NCI-H446 treated with DMSO at 0.1 percent for 48 hours (cell line): ENCODE data around the gene ZNF662.

Source experiments
- DNase-seq: peaks from one replicate; lab custom pipeline; 2025; lab: John Stamatoyannopoulos, UW

The ZNF662 gene

DNA sequence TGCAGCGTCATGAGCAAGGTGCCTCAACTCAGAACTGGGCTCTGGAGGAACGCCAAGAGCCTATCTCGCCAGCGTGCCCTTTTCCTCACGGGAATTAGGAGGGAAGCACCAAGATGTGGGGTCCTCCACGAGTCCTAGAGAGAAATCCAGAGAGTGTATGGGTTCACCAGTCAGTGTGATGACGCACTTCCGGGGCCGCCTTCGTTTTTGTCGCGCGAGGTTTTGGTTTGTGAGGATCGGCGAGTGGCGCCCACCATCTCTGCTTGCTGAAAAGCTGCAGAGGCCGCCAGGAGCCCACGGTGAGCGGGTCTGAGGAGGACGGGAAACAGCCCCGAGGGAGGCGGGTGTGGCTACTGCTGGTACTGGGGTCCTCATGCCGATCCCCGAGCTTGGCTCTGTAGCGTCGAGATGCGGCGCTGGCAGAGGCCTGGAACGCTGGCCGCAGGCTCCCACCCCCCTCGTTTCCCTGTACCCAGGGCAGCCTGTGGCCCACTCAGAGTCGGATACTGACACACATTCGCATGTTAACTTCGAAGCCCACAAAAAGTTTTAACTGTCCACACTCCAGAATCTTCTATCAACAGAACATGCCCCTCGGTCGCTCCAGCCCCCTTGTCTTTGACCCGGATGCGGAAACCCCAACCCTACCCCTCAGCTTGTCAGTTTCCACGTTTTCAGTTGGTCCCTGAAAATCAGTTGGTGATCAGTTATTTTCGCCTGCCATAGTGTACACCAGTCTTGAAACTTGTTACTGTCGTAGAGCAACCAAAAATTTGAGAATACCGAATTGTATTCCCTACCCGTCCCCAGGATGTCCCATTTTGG lies 30.4 kb downstream of the ZNF662 start:
- DNase-seq: no peak

DNA sequence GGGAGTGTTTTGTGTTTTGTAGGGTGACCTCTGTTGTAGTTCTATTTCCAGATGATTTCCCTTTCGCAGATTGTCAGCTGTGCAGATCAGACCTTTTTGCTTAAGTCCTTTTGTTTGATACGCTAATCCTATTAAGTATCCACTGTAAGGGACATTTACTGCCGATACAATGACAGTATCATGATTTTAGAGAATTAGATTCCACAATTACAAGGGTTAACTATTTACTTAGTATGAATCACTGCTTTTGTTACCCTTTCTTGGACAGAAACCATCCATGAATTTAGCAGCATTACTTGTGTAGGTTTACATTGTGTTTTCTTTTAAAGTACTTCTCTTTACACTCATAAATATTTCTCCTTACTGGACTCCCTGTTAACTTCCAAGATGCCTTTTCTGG lies 31.4 kb downstream of the ZNF662 start:
- no peak for DNase-seq

DNA sequence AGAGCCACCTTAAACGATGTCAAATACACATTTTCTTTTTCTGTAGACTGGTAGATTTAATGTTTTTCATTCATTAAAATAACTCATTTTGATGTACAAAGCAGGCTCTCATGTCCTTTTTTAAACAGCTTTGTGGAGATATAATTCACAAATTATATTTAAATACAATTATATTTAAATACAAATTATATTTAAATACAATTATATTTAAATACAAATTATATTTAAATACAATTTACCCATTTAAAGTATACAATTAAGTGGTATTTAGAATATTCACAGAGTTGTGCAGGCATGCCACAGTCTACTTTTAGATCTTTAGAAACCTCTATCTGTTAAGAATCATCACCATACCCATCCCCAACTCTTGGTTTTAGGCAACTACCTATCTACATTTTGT lies 36.8 kb downstream of the ZNF662 start:
- no peak for DNase-seq

DNA sequence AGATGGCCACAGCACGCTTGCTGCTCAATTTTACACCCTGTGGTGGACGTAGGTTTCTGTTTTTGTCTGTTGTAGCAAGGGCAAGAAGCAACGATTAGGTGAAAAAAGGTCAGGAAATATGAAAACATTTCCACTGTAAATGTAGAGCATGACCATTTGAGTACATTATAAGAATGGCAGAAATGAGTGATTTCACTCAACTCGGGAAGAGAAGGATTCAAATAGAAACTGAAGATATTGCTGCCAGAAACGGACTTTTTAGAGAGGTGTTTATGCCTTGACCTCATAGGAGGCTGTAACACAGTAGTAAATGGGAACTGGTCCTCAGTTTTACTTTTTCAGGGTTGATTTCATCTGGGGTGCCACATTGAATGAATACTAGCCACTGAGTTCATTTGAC lies 40.1 kb downstream of the ZNF662 start:
- no peak for DNase-seq

DNA sequence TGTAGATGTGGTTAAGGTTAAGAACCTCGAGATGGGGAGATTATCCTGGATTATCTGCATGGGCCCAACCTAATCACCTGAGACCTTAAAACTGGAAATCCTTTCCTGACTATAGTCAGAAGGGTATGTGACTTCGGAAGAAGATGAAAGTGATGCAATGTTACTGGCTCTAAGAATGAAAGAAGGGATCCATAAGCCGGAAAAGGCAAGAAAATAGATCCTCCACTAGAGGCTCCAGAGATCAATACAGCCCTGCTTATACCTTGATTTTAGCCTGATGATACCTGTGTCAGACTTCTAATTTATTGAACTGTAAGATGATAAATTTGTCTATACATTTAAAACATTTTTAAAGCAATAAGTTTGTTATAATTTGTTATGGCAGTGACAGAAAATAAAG lies 51.6 kb downstream of the ZNF662 start:
- DNase-seq: no peak

DNA sequence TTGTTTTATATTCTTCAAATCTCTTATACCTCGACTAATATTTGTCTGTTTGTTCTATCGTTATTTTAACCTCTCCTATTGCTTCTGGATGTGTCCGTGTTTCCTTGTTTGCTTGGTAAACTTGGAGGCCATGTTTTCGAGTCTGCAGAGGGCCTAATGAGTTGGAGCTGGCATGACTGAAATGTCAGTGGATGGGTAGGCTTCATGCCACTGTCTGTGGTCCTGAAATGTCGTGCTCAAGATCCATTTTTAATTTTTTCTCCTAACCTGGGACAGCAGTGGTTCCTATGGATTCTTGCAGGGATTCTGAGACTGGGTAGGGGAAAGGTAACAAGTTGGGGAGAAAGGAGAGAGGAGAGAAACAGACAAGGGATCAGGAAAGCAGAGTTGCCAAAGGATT lies 54.3 kb downstream of the ZNF662 start:
- no peak for DNase-seq

DNA sequence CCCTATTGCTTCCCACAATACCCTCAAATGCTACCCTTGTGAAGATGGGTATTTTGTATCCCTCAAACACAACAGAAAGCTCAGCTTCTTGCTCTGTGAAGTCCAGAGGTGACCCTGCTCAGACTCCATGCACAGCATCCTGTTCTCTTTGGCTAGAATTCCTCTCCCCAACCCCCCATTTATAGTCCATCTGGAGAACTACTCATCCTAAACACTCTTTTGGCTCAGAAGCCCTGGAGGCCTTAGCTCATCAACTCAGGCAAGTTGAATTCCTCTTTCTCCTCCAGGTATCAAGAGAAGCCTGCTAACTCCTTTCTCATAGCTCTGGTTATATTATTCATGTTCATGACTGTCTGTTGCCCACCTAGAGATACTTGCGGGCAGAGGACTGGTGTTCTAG lies 54.8 kb downstream of the ZNF662 start:
- DNase-seq: no peak

DNA sequence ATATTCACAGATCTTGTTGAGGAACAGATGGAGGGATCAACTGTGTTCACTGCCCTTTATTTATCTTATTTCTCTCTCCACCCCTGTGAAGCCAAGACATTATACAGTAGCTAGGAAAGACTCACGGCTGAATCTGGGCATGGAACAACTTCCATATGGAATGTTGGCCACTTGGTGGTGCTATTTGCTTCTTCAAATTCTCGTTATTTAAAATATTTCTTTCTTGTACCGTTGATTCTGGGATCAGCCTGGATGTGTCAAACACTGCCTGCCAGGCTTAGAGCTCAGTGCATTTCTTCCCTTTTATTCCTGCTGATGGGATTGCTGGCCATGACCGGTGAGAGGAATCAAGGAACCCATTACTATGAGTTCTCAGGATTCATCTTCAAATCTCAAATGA lies 55.7 kb downstream of the ZNF662 start:
- peak; percentile 34 for DNase-seq

DNA sequence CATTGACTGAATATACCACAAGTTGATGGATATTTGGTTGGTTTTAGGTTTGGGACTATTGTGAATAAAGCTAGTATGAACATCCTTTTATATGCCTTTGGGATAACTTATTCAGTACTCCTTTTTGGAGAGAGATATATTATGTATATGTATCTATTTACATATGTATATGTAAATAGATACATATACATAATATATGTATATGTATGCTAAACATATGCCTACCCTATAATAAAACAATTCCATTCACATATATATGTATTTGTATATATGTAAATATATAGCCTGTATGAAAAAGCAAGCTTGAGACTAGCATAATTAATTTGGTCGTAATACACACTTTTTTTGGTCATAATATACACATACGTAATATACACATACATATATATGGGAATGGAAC lies 57.3 kb downstream of the ZNF662 start:
- no peak for DNase-seq

DNA sequence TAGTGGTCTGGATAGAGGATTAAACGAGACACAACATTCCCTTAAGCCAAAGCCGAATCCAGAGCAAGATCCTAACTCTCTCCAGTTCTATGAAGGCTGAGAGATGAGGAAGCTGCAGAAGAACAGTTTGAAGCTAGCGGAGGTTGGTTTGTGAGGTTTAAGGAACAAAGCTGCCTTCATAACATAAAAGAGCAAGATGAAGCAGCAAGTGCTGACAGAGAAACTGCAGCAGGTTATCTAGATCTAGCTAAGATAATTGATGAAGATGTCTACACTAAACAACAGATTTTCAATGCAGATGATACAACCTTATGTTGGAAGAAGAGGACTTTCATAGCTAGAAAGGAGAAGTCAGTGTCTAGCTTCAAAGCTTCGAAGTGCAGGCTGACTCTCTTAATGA lies 58.3 kb downstream of the ZNF662 start:
- no peak for DNase-seq
